ENCODE results near the gene ANKRD34A.
A peak's percentile ranks its signal among the peaks of the same experiment; 100 is the strongest.

The ANKRD34A gene

DNA sequence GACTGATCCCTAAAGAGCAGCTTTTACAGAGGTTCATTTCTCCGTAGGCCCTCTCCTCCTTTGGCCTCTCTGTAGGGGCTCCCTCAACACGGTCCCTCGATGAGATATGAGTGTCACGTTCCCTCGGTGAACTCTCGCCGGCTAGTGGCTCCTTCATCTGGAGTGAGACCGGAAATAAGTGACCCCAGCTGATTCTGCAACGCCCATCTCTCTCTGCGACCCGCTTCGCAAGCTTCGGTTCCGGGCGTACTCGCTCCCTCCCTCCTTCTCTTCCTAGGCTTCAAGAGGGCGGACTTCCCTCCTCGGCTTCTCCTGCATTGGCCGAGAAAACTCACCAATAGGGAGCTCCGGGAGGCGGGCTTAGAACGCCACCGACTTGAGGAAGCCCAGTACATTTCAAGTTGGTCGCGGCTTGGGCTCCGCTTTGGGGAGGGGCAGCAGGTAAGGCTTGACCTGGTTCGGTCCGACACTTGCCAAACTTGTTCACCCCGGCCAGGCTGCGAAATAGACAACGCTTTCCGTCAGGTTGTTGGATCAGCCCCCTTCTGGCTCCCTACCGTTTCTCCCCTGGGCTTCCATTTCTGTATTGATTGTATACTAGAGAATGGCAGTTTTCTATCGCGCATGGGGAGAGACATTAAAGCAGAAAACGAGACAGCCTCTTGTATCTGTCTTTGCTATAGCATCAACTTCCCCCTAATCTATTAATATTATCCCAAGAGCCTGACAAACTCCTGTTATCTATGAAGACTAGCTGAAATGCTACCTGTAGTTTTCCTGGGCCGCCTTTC lies at the start of gene ANKRD34A, which contains the start of gene POLR3GL:
ANKRD34A (minus strand) TSS at position 248 of the 791 bp plus-strand sequence. CDS start 2,816 bp downstream, outside the sequence.
POLR3GL (plus strand) TSS at position 363 of the 791 bp plus-strand sequence. CDS start 10,176 bp downstream, outside the sequence.
- peak; percentile 99 for DNase-seq

DNA sequence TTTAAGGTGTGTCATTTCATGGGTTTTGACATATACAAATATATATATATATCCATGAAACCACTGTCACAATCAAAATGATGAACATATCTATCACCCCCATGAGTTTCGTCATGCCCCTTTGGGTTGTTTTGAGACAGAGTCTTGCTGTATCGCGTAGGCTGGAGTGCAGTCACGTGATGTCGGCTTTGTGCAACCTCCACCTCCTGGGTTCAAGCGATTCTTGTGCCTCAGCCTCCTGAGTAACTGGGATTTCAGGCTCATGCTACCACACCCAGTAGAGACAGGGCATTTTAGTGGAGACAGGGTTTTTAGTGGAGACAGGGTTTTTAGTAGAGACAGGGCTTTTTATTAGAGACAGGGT lies 49.2 kb upstream of the ANKRD34A start:
- DNase-seq: no peak

DNA sequence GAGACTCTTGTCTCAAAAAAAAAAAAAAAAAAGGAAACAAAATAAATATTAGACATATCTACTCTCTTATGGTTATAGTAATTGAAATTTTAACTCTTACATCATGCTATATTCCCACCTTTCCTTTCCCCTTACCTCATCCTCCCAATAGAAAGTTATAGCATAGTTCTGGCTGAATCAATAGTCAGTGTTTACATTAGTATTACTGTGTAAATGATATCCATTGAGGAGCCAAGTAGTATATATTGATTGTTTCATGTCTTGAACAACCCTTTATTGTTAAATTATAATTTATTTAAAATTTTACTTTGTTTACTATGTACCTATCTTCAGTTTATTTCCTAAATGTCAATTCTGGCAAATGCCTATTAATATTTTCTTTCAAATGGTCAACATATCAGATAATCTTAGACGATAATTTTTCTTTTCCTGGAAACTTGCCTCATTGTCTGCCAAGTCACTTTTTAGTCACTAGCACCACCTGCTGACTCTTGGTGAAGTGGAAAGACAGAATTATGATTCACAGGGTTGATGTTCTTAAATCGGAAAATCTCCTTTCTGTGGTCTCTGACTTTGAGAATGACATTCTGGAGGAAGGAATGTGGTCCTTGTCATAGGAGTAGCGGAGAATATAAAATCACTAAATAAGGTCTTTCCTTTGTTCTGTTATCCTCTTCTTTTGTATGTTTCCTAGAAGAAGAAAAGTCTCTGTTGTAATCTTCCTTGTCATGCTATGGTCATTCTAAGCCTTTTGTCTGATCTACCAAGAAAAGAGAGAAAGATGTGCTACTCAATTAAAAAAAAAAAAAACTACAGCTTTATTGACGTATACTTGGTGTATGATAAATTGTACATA lies 48.6 kb upstream of the ANKRD34A start:
- DNase-seq: peak; percentile 89

DNA sequence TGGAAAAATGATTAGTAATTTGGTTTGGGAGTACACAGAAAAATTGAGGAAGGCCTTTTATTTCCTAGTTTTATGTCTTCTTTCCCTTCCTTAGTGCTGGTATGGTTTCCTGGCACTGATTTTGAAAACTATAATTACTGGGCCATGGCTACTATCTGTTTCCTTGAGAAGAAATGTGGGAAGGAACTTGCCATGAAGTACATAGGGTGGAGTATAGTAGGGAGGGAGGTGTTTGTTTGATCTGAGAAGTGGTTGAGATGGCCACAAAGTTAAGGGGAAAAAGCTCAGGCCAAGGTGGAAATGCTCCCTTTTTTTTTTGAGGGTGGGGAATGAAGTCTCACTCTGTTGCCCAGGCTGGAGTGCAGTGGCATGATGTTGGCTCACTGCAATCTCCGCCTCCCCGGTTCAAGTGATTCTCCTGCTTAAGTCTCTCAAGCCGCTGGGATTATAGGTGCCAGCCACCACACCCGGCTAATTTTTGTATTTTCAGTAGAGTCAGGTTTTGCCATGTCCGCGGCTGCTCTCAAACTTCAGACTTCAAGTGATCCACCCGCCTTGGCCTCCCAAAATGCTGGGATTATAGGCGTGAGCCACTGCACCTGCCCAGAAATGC lies 45.9 kb upstream of the ANKRD34A start:
- DNase-seq: no peak

DNA sequence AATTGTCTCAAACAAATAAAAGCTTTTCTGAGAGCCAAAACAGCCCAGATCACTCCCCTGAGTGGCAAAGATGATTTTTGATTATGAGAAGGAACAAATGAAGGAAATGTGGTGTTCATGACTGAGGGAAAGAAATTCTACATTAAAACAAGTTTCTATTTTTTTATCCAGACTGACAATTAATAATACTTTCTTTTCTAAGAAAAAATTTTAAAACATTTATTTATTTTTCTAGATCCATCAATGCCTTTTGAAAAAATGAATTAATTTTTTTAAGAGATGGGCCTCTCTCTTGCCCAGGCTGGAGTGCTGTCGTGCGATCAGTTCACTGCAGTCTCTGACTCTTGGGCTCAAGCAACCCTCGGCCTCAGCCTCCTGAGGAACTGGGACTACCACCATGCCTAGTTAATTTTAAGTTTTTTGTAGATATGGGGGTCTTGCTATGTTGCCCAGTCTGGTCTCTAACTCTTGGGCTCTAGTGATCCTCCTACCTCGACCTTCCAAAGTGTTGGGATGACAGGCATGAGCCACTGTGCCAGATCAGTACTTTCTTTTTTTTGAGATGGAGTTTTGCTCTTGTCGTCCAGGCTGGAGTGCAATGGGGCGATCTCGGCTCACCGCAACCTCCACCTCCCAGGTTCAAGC lies 43.2 kb upstream of the ANKRD34A start:
- no peak for DNase-seq

DNA sequence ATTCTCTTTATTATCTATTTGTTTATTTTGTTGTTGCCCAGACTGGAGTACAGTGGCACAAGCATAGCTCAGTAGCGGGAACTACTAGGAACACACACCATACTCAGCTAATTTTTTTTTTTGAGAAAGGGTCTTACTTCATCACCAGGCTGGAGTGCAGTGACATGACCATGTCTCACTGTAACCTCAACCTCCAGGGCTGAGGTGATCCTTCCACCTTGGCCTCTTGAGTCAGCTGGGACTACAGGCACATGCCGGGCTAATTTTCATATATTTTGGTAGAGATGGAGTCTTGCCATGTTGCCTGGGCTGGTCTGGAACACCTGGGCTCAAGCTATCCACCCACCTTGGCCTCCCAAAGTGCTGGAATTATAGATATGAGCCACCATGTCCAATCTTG lies 37.3 kb upstream of the ANKRD34A start:
- DNase-seq: no peak

DNA sequence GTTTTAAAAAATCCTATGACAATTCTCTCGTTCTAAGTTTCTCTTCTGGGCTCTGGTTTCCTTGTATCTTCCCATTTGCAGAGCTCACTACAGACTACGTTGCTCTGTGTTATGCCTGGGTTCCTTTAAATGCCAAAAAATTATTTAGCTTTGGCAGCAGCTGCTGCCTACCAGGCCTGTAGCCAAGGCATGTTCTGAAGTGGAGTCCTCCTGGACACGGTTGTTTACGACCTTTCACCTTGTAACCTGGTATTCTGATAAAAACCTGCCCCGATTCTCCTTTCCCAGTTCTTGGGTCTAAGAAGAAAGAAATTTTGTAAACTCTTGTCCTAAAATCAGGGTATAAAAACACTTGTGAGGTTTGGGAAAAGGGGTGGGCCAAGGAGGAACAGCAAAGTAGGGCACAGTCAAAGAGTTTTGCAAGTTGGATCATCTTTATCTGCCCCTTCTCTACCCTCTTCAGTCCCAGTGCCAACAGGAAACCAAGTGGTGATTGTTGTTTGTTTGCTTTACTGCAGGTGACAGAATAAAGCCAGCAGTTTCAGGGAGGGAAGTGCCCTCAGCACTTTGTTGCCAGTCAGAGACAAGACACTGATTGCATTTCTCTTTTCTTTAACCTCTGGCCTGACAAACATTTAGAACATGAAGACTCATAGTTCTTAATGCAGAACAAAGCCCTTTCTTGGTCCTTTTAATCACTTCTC lies 35.1 kb upstream of the ANKRD34A start:
- no peak for DNase-seq

DNA sequence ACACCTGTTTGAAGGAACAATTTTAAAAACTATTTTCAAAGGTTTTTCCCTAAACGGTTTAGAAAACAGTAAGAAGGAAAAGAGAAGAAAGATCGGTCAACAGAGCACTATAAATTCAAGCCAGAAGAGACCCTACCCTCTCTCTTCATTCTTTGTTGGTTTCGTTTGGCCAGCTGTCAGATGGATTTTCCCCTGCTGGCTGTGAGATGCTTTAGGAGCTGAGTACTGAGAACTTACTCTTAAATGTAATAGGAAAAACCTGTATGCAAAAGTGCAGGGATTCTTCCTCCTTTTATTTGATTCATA lies 33.3 kb upstream of the ANKRD34A start:
- no peak for DNase-seq

DNA sequence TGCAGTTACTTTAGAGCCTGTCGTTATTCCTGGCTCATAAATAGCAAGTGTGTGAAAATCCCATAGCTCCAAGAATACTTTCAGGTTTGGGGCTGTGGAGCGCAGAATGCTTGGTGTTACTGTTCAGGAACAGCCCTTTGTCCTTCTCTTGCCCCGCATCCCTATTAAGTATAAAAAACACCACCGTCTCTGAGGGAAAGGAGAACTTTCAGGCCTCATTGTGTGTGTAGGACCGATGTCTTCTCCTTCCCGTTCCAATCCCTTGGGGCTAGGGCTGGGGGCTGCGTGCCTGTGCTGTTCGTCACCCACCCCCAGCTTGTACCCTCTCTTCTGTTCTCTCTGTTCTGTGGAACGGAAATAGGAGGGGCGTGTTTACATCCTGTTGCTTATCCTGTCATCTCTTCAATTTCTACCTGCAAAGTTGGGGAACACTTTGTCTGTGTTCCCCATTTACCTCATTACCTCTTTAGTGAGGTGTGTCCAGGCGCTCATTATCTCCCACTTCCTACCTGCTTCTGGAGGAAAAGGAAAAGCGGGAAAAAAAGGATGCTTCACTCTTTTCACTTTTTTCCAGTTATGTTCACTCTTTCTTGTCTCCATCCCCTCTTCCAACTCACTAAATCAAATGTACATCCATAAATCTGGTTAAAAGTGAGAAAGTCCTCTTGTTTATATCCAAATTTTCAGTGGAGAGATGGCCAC lies 32.8 kb upstream of the ANKRD34A start:
- DNase-seq: peak; percentile 76

DNA sequence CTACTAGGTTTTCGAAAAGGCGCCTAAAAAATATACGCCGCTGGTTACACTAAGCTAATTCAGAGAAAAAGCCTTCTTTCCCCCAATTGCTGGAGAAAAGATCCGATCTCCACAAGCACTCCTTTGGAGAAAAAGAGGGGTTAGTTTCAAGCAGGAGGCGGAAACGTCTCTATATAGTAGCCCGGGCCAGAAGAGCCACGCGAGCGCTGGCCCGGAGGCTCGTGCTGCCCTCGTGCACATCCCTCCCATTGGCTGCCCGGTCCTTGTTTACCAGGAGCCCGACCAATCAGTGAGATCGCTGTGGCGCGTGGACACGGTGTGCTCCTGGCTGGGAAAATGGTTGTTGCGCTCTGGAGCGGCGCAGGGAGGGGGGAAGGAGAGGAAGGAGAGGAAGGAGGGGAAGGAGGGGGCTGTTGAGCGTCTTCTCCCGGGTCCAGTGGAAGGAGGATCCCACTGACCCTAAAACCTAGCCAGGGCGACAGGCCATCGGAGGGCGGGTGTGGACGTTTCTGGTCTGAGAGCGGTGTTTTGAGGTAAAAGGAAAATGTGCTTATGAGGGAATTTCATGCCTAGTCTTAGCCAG lies 32.1 kb upstream of the ANKRD34A start, which contains the start of gene TXNIP:
TXNIP (minus strand) TSS at position 147 of the 583 bp plus-strand sequence. CDS start 313 bp downstream, outside the sequence.
- peak; percentile 99 for DNase-seq

DNA sequence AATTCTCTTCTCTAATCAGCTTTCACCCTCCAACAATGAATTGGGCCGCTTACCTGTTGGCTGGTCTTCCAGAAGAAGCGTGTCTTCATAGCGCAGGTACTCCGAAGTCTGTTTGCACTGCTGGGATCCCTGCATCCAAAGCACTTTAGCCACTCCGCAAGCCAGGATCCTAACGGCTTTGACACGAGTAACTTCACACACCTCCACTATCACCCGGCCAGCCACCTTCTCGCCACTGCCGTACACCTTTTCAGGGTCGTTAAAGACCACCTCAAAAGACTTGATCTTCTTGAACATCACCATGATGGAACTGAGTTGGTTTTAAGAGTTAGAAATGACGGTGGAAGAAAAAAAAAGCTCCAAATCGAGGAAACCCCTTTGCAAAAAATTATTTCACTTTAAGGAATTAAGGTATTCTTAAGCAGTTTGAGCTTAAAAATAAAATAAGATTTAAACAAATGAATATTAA lies 31.6 kb upstream of the ANKRD34A start:
- no peak for DNase-seq

DNA sequence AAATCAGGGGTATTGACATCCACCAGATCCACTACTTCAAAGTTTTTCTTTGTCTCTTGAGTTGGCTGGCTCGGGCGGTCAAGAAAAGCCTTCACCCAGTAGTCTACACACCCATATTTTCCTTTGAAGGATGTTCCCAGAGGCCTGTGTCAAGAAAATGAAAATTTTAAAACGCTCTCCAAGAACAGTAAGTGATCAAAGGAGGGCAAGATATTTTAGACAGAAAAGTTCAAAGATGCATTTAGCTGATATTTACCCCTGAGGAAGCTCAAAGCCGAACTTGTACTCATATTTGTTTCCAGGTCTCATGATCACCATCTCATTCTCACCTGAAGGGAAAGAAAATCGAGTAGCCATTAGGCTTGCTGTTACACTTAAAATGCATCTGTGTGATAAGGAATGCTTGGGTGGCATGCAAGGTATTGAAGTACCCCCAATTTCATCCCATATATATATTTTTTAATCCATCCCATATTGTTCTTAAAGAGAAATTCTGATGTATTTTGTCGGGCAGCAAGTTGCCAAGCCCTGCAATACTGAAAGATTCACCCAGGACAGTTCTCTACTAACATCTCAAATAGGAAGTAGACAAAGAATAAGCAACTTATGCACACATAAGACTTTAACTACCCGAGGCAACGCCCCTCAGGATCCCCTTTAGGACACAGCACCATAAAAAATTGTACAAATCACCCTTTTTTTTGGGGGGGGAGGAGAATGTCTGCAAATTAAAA lies 30.9 kb upstream of the ANKRD34A start:
- DNase-seq: peak; percentile 56

DNA sequence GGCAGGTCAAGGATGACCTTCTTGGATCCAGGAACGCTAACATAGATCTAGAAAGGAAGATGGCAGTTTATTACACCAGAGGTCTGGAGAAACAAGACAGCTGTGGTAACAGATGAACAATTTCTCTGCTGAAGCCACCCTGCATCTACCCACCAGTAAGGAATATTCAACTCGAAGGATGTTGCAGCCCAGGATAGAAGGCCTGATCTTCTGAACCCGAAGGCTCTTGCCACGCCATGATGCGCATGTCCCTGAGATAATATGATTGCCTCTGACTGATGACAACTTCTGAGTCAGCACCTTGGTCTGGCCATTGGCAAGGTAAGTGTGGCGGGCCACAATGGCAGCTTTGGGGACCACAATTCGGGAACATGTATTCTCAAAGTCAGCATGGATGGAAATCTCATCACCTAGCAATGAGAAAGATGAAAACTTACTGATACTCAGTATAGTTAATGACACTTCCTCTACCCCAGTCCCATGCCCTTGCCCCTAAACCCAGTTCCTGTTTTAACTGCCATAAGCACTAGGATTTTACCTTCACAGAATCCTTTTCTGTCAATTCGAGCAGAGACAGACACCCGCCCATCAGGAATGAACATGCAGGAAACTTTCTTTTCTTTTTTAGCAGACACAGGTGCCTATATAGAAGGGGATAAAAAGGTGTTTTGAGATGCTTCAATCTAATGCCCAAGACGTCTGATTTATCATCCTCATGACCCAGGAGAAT lies 30.2 kb upstream of the ANKRD34A start:
- peak; percentile 49 for DNase-seq

DNA sequence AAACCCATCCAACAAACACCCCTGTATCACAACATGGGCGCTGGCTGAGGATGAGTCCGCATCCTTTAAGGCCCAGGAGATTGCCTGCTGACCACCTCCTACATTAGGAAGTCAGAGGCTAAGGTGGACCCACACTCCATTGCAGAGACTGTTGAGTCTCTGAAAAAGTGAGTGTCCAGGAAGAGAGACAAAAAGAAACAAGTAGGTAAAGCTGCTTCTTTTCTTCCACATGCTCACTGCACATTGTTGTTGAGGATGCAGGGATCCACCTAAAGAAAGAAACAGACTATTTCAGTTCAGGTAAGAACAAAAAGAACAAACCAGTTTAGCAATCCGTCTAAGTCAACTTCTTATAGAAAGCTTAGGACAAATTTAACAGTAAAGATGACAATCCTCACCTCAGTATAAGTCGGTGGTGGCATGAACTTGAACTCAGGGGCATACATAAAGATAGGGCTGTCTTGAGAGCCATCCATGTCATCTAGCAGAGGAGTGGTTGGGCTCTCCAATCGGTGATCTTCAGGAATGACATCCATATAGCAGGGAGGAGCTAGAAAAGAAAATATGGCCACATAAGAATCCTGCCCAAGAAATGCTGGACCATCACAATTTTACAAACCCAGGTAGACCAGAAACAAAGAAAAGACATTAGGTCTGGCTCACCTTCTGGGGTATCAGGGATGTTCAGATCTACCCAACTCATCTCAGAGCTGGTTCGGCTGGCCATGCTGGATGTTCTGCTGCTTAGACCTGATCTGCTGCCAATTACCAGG lies 29.4 kb upstream of the ANKRD34A start:
- DNase-seq: no peak

DNA sequence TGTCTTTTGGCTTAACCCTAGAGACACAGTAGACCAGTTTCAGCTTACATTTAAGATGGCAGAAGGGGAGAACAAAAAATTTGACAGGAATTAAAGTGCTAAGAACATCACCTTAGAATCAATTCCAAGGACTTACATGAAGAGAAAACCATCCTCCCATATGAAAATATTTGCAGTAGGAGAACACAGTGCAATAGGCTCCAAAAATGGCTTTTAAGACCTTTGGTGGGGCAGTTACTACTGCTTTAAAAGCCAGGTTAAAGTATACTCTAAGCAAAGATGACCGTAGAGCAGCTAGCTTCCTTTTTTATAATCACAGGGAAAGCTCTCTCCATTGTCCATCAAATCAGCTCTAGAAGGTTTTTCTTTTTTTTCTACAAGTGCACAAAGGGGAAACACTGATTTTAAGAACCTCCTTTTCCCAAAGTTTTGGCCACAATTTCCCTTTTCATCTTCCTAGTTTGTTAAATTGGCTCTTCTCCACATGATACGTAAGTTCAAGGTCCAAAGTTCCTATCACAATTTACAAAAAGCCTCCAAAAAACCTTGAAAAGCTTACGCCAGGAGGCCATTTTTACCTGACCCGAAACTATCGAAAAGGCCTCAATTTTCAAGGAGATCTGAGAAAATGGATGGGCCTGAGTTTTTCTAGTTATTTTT lies 28.7 kb upstream of the ANKRD34A start:
- DNase-seq: no peak

DNA sequence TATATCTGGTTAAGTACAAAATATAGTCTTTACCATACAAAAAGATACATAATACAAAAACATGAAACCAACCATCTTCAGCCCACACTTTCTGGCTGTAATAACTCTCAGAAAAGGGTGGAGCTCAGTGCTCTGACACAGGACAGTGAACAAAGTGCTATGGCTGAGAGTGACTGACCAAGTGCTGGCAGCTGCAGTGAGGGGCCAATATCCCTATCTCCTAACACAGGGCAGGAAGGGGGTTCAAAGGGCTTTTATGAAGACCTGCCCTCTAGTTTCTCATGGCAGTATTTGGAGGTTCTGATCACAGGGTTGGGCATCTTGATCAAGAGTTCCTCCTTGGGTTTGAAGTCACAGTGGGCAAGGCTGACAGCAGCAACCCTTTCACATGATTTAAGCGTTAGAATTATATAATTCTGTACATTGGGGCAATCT lies 28.1 kb upstream of the ANKRD34A start:
- DNase-seq: no peak

DNA sequence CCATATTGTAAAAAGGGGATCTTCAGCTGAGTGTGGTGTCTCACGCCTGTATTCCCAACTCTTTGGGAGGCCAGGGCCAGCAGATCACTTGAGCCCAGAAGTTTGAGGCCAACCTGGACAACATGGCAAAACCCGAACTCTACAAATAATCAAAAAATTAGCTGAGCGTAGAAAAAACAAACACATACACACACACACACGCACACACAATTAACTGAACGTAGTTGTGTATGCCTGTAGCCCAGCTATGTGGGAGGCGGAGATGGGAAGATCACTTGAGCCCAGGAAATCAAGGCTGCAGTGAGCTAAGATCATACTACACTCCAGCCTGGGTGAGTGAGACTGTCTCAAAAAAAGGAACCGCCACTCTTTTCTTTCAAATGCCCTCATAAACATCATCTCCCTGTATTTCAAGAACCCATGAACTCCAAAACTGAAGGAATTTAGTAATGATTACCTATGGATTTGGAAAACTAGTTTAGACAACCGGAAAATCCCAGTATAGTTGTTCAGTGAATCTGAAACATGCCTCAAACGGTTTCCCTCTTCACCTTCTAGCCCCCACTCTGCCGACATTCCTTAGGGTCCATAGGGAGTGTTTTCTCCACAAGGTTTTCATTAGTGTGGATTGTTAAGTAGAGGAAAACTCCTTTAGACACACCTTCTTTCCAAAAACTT lies 27.5 kb upstream of the ANKRD34A start:
- DNase-seq: no peak
